Left forelimb (tissue), 1 donor: ENCODE data around the gene GRAPL.
"Not testable (repeated sequence)": the region's sequence is repeated elsewhere in the genome, so short reads cannot be mapped to it uniquely, and the experiment has no call there.

Experiments used
- DNase-seq: peaks from one replicate; pipeline ENCODE4 v3.0.0-alpha.2; 2018; ENCODE audit warnings: low spot score

GRAPL gene

GRCh38 chr17:19127148-19127980, at the start of gene GRAPL:
Gene GRAPL (plus strand): TSS chr17:19127589. CDS start chr17:19127620, 31 bp downstream.
- not testable (repeated sequence) for DNase-seq

- DNase-seq: not testable (repeated sequence)
These were observed 38.3 kb upstream of the GRAPL start for GRCh38 chr17:19088804-19089685.

- DNase-seq: not testable (repeated sequence)
These were observed 37.2 kb upstream of the GRAPL start for GRCh38 chr17:19090058-19090772.

- peak; percentile 14 for DNase-seq
These were observed 34.4 kb upstream of the GRAPL start for GRCh38 chr17:19092737-19093683.

- DNase-seq: peak; percentile 23
These were observed 33.5 kb upstream of the GRAPL start for GRCh38 chr17:19093684-19094438.

GRCh38 chr17:19108517-19108916, 18.9 kb upstream of the GRAPL start:
- DNase-seq: not testable (repeated sequence)

- not testable (repeated sequence) for DNase-seq
These were observed 16.9 kb upstream of the GRAPL start for GRCh38 chr17:19110189-19111097.

GRCh38 chr17:19111111-19111711, 16.2 kb upstream of the GRAPL start:
- peak; percentile 77 for DNase-seq

GRCh38 chr17:19111801-19112458, 15.5 kb upstream of the GRAPL start:
- peak; percentile 72 for DNase-seq

- not testable (repeated sequence) for DNase-seq
These were observed 14.9 kb upstream of the GRAPL start for GRCh38 chr17:19112459-19112826.

GRCh38 chr17:19118695-19119094, 8.7 kb upstream of the GRAPL start:
- not testable (repeated sequence) for DNase-seq

- not testable (repeated sequence) for DNase-seq
These were observed 2.1 kb upstream of the GRAPL start for GRCh38 chr17:19125289-19125688.

GRCh38 chr17:19129500-19129899, 2.1 kb downstream of the GRAPL start:
- not testable (repeated sequence) for DNase-seq

GRCh38 chr17:19131108-19131507, 3.7 kb downstream of the GRAPL start:
- DNase-seq: not testable (repeated sequence)

GRCh38 chr17:19131772-19132171, 4.4 kb downstream of the GRAPL start:
- not testable (repeated sequence) for DNase-seq

- not testable (repeated sequence) for DNase-seq
These were observed 6.4 kb downstream of the GRAPL start for GRCh38 chr17:19133793-19134192.

GRCh38 chr17:19135391-19135790, 8.0 kb downstream of the GRAPL start:
- DNase-seq: not testable (repeated sequence)

- DNase-seq: not testable (repeated sequence)
These were observed 8.7 kb downstream of the GRAPL start for GRCh38 chr17:19136138-19136537.
